HTERT RPE-1 (cell line): ENCODE data around the gene SNX10.

ENCODE experiments used
- in situ Hi-C: fragments of 300-500 bp; cut with MboI; formaldehyde crosslinking; loops from 4 replicates; pipeline ENCODE4 v1.14.3; 2020; ENCODE audit warnings: low sequenced_read_pairs

The SNX10 gene

DNA sequence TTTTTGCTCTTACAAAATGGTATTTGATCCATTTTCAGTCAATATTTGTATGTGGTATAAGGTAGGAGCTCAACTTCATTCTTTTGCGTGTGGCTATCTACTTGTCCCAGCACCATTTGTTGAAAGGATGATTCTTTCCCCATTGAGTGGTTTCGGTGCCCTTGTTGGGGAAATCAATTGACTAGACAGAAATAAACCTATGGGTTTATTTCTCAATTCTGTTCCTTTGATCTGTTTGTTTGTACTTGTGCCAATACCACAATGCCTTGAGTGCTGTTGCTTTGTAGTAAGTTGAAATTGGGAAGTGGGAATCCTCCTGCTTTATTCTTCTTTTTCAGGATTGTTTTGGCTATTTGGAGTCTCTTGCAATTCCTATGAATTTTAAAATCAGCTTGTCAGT, 41.0 kb downstream of the SNX10 start:
- in situ Hi-C loops: no loop called here

GRCh38 chr7:26334166-26334859, 42.7 kb downstream of the SNX10 start:
- in situ Hi-C loops: no loop called here

DNA sequence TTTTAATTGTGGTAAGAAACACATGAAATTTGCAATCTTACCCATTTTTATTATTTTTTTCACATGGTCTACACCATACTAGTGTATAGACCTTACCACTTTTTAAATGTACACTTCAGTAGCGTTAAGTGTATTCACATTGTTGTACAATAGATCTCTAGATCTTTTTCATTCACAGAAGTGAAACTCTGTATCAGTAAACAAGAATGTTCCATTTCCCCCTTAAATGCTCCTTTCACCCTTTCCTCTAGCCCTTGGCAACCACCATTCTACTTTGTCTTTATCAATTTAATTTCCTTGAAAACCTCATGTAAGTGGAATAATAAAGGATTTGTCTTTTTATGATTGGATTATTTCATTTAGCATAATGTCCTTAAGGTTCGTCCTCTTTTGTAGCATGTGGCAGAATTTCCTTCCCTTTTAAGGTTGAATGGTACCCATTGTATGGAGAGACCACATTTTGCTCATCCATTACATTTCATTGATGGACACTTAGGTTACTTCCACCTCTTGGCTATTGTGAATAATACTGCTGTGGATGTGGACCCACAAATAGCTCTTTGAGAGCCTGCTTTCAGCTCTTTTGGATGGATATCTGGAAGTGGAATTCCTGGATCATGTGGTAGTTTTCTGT, 45.7 kb downstream of the SNX10 start:
- in situ Hi-C loops: no loop called here

GRCh38 chr7:26340476-26341018, 48.9 kb downstream of the SNX10 start:
- in situ Hi-C loops: no loop called here

DNA sequence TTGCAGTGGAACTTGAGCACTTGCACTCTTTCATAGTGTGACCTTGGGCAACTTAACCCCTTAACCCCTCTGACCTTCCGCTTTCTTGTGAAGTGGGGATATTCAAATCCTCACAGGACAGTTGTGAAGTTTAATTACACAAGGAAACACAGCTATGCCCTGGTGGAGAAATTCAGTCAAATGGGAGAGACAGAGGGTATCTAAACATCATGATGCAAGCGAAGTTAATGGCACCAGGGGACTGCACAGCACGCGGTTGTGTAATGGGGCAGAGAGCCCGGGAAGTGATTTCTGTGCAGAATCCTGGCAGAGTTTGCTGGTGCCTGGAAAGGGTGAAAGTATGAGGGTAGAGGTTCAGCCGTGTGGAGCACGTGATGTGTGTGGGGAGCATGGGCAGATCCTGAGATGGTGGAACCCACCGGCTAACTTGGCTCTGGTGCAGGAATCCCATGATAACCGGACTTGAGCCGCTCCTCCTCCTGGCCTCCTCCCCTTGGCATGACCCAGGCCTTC, 51.7 kb downstream of the SNX10 start:
- in situ Hi-C loops: no loop called here

DNA sequence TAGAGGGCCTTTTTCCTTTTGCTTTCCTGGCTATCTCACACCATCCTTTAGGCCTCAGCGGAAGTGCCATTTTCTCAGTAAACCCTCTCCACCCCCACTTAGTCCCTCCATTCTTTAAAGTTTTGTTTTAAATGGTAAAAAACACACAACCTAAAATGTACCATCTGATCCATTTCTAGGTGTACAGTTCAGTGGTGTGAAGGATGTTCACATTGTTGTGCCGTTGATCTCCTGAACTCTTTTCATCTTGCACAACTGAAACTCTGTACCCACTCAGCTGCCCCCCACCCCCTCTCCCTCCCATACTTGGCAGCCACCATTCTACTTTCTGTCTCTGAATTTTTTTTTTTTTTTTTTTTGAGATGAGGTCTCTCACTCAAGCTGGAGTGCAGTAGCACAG, 52.2 kb downstream of the SNX10 start:
- in situ Hi-C loops: no loop called here

DNA sequence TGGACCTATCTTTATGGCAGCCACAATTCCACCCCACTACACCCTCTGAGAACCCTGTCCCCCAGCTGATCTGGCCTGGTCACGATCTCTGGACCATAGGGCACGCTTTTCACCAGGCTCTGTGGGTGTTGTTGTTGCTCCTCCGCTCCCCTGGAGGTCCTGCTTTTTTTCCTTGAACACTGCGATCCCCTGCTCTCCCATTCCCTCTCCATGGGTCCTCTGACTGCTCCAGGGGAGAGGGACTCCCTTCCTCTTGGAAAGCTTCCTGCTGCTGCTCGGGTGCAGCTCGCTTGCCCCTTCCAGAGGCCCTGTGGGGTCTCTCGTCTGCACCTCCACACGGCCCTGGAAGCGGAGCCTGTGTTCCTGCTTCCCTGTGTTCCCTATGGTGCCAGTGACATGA, 53.5 kb downstream of the SNX10 start:
- in situ Hi-C loops: no loop called here

GRCh38 chr7:26345837-26346236, 54.2 kb downstream of the SNX10 start:
- in situ Hi-C loops: no loop called here

DNA sequence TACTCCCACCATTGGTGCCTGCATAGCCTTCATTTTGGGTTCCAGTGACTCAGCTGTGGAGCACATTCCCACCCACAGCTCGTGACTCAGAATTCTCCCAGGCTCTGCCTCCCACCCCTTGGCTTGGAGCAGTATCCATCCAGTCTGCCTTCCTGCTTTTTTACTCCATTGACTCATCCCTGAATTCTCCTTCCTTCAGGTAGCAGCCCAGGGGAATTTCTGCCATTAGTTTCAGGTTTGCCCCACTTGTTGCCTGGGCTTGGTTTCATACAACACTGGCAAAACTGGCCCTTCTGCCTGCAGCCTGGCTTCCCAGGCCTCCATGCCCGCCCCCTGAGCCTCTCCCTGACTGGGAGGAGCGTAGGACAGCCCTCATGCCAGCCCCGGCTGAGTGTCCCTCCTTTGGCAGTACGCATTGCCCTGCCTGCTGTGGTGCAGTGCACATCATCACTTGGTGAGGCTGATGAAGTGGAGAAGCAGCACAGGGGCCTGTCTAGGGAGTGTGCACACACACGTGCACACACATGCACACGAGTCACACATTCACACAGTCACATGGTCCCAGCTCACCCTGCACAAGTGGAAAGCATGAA, 55.0 kb downstream of the SNX10 start:
- in situ Hi-C loops: no loop called here

- in situ Hi-C loops: no loop called here
These were observed 56.7 kb downstream of the SNX10 start for GRCh38 chr7:26348234-26348851.

GRCh38 chr7:26349005-26349915, 57.6 kb downstream of the SNX10 start:
- in situ Hi-C loops: no loop called here

GRCh38 chr7:26351171-26351570, 59.5 kb downstream of the SNX10 start:
- in situ Hi-C loops: no loop called here

DNA sequence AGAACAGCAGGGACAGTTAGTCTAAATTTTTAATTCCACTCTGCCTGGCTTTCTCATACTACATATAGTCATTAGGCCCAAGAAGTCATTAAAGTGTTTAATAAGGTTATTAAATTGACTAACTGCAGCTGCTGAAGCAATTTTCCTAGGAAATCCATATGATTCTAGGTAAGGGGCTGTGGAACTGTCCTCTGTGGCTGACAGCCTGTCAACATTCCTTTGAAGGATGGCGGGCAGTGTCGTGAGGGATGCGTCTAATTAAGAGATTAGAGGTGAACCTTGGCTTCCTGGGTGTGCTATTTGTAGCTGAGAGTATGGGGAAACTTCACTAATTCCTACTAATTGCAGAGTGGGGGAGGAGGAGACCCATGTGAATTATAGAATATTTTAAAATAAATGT, 64.6 kb downstream of the SNX10 start:
- in situ Hi-C loops: no loop called here

DNA sequence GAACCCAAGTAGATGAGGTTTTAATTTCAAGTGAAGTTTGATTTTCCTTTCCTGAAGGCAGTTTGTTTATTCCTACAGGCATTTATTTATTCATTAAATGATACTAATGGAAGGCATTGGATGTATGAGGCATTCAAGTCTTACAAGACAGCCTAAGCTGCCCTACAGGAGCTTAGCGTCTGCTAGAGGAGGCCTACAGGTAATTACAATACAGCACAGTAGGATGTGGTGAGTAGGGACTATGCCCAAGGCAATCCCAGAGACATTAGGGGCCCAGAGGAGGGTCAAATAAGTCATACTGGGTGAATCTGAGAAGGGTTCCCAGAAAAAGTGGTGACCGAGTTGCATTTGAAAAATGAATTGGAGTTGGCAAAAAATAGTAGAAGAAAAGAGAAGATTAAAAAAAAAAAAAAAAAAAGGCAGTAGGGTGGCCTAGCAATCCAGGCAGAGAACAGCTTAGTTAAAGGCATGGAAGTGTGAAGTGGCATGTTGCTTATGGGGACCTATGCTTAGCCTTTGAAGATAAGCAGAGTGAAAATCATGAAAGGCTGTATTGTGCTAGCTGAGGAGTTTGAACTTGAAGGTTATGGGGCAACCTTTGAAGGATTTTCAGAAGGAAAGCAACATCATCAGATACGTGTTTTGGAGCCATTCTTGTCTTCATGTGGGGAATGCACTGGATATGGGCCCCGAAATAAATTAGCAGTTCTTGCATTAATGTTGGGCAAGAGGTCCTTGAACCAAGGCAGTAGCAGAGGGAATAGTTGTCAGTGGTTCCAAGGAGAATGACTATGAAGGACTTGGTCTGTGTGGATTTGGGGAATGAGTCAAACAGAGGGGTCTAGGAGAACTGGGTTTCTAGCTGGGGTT, 65.5 kb downstream of the SNX10 start:
- in situ Hi-C loops: no loop called here

DNA sequence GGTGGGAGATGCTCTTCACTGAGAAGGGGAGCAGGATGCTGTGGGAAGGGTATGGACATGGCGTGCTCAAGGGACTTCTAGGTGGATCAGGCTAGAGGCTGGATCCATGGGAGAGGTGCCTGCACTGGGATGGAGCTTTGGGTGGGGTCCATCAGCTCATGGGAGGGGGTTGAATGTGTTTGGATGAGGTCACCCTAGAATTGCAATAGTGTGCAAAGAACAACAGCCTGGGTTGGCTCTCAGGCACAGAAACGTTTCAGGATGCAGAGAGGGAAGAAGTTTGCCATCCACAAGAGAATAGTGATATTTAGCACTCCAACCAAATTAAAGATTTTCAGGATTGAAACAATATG, 66.1 kb downstream of the SNX10 start:
- in situ Hi-C loops: no loop called here

DNA sequence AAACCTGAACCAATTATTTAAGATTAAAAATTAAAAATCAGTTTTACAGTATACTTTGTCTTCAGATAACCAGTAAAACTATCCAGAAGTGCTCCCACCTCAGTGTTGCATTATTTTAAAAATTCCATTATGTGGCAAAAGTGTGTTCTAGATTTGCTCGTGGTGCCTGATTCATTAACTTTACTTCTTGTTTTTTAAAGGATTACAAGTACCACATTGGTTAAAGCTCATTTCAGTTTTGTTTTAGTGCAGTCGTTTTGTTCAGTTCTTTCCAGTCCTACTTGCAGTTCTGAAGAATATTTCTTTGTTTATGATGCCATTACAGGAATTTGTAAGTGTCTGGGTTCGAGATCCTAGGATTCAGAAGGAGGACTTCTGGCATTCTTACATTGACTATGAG, 69.0 kb downstream of the SNX10 start:
- in situ Hi-C loops: no loop called here

GRCh38 chr7:26361637-26362036, 70.0 kb downstream of the SNX10 start:
- in situ Hi-C loops: no loop called here

GRCh38 chr7:26363465-26363864, 71.8 kb downstream of the SNX10 start:
- in situ Hi-C loops: no loop called here

DNA sequence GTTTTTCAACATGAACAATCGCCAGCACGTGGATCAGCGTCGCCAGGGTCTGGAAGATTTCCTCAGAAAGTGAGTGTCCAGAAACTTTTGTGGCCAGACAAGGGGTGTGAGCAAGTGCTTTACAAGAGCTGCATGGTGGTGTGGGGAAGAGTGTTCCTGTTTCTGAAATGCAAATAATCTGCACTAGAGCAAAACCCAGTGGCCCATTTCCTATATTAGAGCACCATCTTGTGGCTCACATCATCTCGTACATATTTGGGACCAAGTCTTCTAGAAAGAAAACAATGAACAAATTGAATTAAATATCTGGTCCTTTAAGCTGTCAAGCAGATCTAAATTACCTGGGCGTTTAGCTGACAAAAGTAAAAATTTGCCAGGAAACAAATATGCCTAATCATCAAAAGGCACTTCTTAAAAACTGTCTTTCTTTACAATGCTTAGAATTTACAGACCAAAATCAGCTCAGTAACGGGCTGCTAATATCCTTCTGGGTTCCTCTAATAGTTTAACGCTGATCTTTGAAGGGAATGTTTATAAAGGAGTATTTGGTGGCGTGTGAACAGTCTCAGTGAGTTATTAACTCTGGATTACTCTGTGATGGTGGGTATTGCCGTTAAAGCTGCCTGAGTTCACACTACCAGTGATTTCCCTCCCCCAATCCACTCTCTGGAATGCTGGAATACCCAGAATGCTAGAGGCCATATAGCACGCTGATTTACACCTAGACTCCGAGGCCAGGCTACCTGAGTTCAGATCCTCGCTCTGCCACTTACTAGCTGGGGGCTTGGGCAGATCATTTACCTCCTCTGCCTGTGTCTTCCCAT, 73.6 kb downstream of the SNX10 start:
- in situ Hi-C loops: no loop called here
